RKO (cell line): ENCODE measurements around the gene IFT57.
"Not testable (repeated sequence)": the region's sequence is repeated elsewhere in the genome, so short reads cannot be mapped to it uniquely, and the experiment has no call there.

Experiments used
- DNase-seq: peaks from one replicate; pipeline ENCODE4 v3.0.0-alpha.2; 2016; ENCODE audit warnings: low spot score

IFT57 gene, protein sequence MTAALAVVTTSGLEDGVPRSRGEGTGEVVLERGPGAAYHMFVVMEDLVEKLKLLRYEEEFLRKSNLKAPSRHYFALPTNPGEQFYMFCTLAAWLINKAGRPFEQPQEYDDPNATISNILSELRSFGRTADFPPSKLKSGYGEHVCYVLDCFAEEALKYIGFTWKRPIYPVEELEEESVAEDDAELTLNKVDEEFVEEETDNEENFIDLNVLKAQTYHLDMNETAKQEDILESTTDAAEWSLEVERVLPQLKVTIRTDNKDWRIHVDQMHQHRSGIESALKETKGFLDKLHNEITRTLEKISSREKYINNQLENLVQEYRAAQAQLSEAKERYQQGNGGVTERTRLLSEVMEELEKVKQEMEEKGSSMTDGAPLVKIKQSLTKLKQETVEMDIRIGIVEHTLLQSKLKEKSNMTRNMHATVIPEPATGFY

DNA sequence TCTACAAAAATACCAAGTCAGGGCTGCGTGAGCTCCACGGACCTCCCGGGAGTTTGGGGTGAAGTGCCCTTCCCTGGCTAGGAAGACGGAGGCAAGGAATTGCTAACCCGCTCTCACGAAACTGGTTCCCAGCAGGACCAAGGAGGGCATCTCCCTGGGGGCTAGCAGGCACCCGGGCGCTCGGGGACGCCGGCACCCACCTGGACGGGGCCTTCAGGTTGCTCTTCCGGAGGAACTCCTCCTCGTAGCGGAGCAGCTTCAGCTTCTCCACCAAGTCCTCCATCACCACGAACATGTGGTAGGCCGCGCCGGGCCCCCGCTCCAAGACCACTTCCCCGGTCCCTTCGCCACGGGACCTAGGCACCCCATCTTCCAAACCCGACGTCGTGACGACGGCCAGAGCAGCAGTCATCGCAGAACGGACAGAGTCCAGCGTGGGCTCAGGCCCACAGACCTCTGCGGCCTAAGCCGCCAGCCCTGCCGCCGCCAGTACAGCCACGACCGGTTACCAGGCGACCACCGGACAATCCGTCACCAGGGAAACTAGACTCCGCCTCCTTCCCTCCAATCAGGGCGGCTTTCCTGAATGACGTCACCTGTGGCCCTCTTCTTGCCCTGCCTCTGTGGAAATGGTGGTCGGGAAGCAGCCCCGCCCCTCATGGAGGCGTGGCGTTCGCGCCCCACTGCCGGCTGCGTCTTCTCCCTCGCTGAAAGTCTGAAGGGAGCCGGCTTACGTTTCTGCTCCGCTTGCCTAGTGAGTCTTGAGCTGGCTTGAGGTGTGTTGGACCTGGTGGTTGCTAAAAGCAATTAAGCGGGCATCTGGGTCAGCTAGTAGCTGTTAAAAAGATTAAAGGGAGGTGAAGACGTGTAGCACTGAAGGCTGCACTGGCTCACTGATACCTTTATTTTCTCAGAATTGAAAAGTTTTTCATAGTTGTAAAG, at the start of gene IFT57:
Gene IFT57, minus strand, starts transcription at position 514 of the 942 bp plus-strand sequence. Its CDS starts 102 bp downstream, at position 412.
- peak; percentile 98 for DNase-seq

DNA sequence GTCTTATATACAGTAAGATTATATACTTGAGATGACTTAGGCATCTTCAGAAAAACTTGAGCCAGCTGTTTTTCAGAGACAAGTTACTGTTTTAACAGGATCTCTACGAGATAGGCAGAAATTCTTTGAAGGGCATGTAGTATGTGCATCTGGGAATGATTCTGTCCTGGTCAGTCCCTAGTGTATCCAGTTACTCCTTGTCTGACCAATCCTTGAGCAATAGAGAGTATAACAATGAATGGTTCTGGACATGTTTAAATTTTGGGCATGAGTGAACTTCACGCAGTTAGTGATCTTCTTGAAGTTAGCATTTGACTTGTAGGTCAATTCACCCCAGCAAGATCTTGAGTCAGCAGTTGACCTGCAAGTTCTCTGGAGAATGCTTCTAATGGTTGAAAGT, 49.4 kb upstream of the IFT57 start:
- DNase-seq, result no peak

DNA sequence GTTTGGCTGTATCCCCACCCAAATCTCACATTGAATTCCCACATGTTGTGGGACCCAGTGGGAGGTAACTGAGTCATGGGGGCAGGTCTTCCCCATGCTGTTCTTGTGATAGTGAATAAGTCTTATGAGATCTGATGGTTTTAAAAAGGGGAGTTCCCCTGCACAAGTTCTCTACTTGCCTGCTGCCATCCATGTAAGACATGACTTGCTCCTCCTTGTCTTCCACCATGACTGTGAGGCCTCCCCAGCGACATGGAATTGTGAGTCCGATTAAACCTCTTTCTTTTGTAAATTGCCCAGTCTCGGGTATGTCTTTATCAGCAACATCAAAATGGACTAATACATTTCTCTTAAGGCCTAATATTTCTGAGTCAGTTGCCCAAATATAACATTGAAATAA, 46.0 kb upstream of the IFT57 start:
- not testable (repeated sequence) for DNase-seq

DNA sequence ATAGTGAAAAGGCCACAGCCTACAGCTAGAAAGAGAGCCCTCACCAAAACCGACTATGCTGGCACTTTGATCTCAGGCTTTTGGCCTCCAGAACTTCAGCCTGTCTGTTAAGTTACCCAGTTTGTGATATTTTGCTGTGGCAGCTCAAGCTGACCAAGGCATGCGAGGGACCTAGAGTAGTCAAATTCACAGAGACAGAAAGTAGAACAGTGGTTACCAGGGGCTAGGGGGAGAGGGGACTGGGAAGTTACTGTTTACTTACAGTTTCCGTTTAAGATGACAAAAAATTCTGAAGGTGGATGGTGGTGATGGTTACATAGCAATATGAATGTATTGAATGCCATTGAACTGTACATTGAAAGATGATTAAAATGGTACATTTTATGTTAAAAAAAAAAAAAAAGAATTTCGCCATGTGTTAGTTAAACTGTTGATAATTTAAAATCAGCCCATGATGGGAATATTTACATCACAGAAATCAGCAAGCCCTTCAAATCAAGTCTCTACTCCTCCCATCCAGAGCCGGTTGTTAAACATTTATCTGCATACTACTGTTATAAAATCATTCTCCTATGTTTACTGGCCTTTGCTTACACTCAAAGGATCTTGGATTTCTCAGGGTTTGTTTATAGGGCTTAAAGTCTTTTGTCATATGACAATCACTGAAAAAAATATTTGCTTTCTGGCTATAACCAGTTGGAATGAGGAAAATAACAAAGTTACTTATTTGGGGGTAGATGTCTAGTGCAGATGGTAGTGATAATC, 42.5 kb upstream of the IFT57 start:
- not testable (repeated sequence) for DNase-seq

DNA sequence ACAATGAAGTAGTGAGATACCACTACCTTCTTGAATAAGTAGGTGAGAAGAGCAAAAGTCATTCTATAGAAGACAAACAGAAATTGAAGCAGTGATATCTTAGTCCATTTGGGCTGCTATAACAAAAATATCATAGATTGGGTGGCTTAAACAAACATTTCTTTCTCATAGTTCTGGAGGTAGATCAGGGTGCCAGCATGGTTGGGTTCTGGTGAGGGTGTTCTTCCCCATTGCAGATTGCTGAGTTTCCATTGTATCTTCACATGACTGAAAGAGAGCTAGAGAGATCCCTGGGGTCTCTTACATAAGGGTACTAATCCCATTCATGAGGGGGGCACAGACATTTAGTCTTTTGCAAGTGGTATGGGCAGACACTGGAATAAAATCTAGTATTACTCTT, 32.9 kb upstream of the IFT57 start:
- no peak for DNase-seq

DNA sequence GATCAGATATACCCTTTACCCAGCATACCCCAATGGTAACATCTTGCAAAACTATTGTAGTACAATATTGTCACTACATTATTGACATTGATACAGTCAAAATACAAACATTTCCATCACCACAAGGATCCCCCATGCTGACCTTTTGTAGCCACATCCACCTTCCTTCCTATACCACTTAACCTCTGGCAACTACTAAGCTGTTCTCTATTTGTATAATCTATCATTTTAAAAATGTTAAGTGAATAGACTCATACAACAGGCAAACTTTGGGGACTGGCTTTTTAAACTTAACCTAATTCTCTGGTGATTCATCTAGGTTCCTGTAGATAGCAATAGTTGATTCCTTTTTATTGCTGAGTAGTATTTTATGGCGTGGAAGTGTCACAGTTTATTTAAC, 29.6 kb upstream of the IFT57 start:
- DNase-seq, result no peak

DNA sequence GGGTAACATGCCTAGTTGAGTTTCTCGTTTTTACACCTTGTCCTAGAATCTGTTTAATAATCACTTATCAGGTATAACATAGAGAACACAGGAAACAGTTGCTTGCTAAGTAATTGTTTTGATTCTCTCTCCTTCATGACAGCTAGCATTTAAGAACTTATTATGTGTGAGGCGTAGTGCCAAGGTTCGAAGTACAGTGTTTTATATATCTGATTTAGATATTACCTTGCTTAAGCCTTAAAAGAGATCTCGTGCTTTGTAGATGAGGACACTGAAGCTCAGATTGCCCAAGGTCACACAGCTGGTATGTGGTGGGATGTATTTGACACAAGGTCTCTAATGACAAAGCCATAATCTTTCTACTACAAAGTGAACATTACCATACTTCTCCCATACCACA, 29.0 kb upstream of the IFT57 start:
- DNase-seq, result no peak

DNA sequence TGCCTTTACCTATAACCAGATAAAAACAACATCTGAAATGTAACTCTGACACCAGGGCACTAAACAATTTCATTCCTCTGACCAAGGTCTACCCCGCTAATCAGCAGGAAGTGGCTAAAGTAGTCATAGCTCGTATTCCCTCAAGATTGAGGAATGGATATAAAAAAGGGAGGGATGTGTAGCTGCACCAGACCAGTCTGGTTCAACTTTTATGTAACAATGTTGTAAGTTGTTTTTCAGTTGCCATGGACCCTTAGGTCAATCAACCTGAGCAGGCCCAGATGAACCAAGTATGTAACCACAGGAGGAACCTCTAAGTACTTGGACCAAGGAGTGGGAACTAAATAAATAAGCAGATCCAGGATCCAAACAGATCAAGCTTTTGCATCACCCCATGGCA, 28.4 kb upstream of the IFT57 start:
- DNase-seq, result no peak

DNA sequence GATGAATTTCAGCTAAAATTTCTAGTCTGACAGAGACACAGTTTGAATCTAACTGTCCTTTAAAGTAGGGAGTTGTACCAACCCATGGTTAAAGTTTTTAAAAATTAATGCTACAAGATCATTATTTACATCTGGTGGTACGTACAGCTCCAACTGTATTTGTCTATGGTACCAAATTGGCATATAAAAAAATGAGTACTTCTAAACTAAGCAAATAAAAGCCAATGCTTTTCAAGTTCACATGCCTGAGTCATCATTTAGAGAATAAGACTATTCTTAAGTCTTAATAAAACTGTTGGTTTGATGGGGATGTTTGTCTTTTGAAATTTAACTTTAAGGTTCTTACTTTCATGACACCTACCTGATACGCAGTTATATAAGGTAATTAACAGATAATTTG, 21.0 kb upstream of the IFT57 start:
- DNase-seq, result no peak

DNA sequence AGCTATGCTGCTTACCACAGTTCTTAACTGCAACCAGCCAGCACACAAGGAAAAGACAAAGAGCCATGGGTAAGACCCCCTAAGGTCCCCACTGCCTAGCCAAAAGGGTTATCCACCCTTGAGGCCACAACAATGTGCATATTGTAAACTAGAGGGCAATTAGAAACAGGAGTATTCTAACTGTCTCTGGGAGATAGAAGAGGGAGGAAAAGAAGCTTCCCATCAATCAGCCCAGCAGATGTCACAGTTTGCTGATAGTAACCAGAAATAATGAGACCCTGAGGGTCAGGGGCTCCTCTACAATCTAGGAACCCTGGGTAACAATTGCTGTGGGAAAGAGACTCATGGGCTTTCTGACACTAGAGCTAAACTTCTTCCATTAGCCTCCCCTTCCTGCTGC, 20.6 kb upstream of the IFT57 start:
- no peak for DNase-seq

DNA sequence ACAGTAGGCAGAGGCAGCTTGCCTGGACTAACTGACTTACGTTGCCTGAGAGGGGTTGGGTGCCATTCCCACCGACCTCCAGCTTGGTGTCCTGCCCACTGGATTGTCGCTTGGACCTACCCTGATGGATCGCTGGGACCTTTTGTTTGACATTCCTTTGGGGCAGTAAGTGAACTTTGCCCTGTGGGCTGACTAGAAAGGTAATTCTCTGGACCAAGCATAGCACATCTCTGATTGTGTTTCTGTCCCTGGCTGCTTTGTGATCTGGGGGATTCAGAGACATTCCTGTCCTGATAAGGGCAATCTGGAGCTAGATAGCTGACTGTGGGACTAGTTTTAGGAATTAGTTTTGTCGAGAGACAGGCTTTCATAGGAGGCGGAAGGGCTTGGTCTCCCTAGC, 19.5 kb upstream of the IFT57 start:
- no peak for DNase-seq

DNA sequence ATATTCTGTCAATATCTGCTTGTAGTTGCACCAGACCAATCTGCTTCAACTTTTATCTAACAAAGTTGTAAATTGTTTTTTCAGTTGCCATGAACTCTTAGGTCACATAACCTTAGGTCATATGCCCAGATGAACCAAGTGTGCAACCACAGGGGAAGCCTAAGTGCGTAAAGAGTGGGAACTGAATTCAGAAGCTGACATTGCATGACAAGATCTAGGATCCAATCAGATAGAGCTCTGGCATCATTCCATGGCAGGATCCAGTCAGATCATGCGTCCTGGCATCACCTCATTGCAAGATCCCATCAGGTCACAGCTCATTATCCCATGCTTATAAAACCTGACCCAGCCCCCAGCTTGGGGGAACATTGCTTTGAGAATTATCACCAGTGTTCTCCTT, 18.9 kb upstream of the IFT57 start:
- no peak for DNase-seq

DNA sequence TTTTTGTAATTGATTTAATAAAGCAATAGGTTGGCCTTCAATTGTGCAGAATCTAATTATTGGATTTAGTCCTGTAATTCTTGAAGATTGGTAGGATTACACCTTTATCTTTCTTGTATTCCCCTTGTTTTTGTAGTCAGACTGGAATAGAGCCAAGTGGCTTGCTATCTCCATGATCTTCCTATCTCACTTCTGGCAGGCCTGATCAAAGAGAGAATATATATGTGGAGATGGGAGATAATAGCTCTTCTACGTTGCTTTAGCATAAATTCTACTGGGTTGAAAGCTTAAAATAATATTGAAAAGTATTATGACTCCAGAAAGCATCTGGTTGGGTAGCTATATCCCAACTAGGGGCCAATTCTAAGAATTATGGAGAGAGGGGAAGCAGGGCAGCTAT, 16.9 kb upstream of the IFT57 start:
- DNase-seq, result no peak

DNA sequence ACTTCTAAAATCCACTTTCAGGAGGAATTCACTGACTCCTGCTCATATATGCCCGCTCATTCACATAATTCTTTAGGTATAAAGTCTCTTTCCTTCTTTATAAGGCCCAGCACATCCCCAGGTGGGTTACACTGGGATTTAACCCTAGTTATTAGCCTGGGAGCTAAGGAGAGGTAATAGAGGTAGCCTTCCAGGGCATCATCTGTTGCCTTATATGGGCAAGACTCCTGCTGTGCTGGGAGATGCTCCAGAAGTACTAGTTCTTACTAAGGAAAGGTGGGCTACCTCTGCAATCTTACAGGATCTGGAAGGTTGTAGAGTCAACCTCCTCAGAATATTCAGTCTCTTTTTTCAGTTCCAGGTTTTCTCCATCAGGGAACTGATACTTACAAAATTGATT, 13.1 kb upstream of the IFT57 start:
- no peak for DNase-seq

DNA sequence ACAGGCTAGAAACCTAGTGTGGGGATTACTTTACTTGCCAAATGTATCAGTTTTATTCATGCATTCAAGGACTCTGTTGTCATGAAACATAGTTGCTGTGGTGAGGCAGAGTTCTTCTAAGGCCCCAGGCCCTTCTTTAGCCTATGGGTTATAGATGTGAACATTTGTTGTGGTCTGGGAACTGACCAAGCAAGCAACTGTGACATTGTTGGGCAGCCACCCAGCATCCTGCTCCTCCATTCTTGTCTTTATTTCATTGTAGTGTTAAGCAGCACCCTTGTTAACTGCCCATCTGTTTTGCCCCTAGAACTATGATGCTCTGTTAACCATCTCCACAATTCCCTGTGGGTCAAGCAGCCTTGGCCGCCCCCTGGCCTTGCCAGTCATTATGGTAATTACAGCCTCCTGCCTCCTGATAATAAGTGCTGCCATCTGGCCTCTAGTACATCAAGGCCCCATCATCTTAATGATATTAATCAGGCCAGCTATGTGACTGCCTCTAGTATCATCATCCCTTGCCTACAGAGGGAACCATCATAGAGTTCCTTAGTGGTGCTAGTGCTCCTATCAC, 12.2 kb upstream of the IFT57 start:
- DNase-seq, result no peak

DNA sequence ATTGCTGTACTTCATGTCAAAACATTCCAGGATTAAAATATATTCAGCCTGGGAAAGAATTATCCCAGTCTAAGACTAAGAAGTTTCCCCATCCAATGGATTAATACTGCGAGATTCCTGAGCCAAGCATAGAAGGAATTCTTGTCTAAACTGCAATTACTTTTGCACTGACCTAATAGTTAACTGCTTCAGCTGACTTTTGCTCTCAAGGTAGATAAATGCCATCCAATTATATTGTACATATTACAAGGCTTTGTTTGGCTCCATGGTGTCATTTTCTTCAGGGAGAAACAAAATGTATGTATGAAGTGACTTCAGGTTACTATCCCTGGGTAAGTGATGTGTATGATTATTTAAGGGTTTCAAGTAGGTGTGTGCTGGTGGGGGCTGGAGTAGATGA, 6.1 kb upstream of the IFT57 start:
- no peak for DNase-seq

DNA sequence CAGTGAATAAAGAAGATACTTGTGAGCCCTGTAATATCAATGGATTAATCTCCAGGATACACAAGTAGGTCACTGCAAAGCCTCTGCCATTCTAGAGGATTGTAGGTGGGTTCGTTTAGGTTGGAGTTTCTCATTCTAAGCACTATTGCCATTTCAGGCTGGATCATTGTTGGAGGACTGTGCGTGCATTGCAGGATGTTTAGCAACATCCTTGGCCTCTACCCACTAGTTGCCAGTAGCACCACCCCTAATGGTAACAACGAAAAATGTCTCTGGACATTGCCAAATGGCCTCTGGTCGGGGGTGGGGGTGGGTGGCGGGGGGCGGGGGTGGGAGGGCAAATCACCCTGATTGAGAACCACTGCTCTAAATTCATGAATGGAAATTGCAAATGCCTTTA, 4.9 kb upstream of the IFT57 start:
- no peak for DNase-seq

DNA sequence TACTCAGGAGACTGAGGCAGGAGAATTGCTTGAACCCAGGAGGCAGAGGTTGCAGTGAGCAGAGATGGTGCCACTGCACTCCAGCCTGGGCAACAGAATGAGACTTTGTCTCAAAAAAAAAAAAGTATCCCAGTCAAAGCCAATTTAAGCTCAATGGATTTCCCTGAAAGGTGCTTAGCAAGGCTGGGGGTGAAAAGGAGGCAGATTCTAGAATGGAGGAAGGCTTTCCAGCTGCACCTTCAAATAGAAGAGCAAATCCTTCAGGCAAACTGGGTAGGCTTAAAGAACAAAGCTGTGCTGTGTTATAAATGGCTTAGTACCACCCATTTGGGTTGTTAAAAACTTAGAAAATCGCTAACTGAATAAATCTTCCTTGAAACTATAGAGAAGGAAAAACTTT, 3.0 kb upstream of the IFT57 start:
- no peak for DNase-seq

DNA sequence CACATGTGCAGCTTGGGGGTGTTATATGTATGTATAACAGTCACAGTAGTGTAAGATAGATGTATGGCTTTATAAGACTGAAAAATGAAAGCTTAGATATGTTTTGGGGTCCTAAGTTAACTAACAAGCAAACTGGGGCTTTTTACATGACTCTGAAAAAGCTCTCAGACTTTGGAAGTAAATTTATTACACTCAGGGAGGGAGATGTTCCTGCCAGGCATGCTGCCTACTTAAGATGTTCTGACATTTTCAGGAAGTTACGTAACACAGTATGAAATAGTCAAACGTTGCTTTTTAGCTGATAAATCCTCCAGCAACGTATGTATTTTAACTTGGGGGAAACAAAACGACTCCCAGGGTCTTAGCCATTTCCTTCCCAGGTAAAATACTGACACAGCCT, 1.7 kb upstream of the IFT57 start:
- DNase-seq, result no peak

DNA sequence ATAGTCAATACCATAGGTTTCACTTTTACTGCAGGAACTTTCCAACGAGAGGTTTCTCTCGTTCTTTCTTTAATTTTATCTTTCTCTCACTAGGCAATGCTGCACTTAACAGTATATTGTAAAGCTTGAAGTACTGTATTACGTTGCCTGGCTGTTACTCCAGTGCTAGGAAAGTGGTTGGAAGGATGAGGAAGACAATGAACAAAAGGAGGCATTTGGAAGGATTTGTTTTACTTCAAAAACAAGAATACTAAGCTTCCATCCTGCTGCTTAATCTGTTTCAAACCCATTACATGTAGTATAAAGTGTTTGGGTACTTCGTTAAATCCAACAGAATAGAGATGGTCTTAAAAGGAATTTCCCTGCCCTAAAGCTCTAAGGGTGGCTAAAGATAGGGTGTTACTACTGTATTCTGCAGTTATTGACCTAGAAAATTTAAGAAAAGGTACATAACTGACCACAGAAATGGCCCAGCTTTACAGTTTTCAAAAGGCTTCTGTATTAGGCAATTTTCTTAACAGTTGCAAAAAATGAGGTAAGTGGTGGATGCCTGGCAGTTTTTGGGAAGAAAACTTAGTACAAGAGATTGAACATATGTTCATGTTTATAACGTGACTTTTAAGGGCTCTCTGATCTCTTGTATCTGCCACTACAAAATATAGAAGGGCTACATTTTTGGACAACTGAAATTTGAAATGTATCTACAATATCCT, 785 bp upstream of the IFT57 start:
- DNase-seq, result peak; percentile 17

DNA sequence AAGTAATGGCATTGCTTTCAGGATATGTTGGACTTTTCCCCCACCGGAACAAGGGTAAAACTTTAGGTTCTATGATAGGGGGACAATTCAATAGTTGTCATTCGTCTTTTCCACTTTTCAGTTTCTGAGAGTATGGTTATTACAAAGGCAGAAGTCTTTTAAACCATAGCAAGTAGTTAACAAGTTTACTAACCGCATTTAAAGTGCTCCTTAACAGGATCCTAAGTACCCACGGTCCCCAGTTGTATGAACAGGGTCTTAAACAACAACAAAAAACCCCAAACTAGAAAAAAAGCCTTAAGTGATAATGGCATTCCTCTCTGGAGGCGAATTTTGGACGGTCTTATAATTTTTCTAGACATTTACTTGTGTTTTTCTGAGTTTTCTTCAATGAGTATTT, 831 bp downstream of the IFT57 start:
- no peak for DNase-seq
